Kidney epithelial cell (primary cell): ENCODE measurements around the gene EARS2. TPM values are rescaled to one million over a fixed set of nuclear protein-coding genes. Genes with fewer than 3 reads are reported as not detected.

Experiments
- DNase-seq: peaks from one replicate; pipeline ENCODE4 v3.0.0-alpha.2; 2010; ENCODE audit warnings: low read depth
- H3K27me3 ChIP-seq: 2 replicates; pipeline ENCODE4 v1.6.0; 2011; ENCODE audit warnings: low read length; ENCODE audit not compliant: control insufficient read depth, insufficient read depth
- H3K36me3 ChIP-seq: 2 replicates; pipeline ENCODE4 v1.5.1; 2011; ENCODE audit warnings: low read length; ENCODE audit not compliant: control insufficient read depth, insufficient read depth
- H3K4me3 ChIP-seq: 2 replicates; pipeline ENCODE4 v1.5.1; 2011; ENCODE audit warnings: low read depth, mild to moderate bottlenecking, control low read depth, low read length
- CTCF ChIP-seq: IDR thresholded peaks from 2 replicates; pipeline ENCODE4 v1.5.1; 2011; ENCODE audit warnings: mild to moderate bottlenecking, moderate library complexity, low read length, control low read depth, inconsistent platforms; ENCODE audit not compliant: insufficient read depth, poor library complexity, severe bottlenecking
- total RNA-seq: library from RNA; depleted of rRNA; stranded (reverse); fragments of >200 nt; gene quantifications from 2 replicates; pipeline ENCODE4 v1.2.3, GENCODE V29; 2015

Gene EARS2
- total RNA-seq, 1 donor from 2014 or later = 22.3 TPM

- no peak for DNase-seq
- Histone ChIP-seq H3K36me3 (no peaks in the 10 kb centered on the region), H3K27me3 (no peaks in the 10 kb centered on the region), H3K4me3 (no peak overlapping the region)
- TF ChIP-seq CTCF = no peak
These were observed 22.2 kb upstream of the EARS2 start for GRCh38 chr16:23579371-23579770.

GRCh38 chr16:23578101-23578830, 21.1 kb upstream of the EARS2 start:
- no peak for TF ChIP-seq CTCF
- DNase-seq = no peak
- H3K36me3 ChIP-seq = no peaks in the 10 kb centered on the region

GRCh38 chr16:23577493-23577892, 20.3 kb upstream of the EARS2 start:
- no peak for DNase-seq
- Histone ChIP-seq H3K27me3 (no peaks in the 10 kb centered on the region), H3K4me3 (no peak overlapping the region), H3K36me3 (no peaks in the 10 kb centered on the region)
- no peak for TF ChIP-seq CTCF

More at GRCh38 chr16:23578101-23578830, 21.1 kb upstream of the EARS2 start:
- no peak overlapping the region for H3K4me3 ChIP-seq
- H3K27me3 ChIP-seq = no peaks in the 10 kb centered on the region

- H3K27me3 ChIP-seq = no peaks in the 10 kb centered on the region
- no peaks in the 10 kb centered on the region for H3K36me3 ChIP-seq
- no peak for DNase-seq
- no peak overlapping the region for H3K4me3 ChIP-seq
- TF ChIP-seq CTCF = no peak
These were observed 18.7 kb upstream of the EARS2 start for GRCh38 chr16:23575834-23576233.

- no peak overlapping the region for H3K4me3 ChIP-seq
- no peak for DNase-seq
- TF ChIP-seq CTCF = no peak
- H3K27me3 ChIP-seq = no peaks in the 10 kb centered on the region
- H3K36me3 ChIP-seq = peaks cover 1% of the 10 kb centered on the region
These were observed 16.7 kb upstream of the EARS2 start for GRCh38 chr16:23573817-23574216.

GRCh38 chr16:23572394-23572793, 15.2 kb upstream of the EARS2 start:
- Histone ChIP-seq H3K4me3 (no peak overlapping the region), H3K27me3 (no peaks in the 10 kb centered on the region), H3K36me3 (peaks cover 1% of the 10 kb centered on the region)
- DNase-seq = no peak
- TF ChIP-seq CTCF = no peak
